Vagina (tissue), 2 donors: ENCODE results near the gene PIWIL1.

Experiments
- CTCF ChIP-seq, 3 experiments: fragments of 450-650 bp in 2 of 3; fragments of 200-600 bp in 1 of 3; sonication (generic) in 1 of 3; IDR thresholded peaks; one replicate each; pipeline ENCODE4 v1.5.1; 2017 to 2019; ENCODE audit warnings: antibody characterized with exemption in 3 of 3, mild to moderate bottlenecking in 2 of 3, moderate library complexity in 2 of 3
- POLR2A ChIP-seq, 2 donors: fragments of 450-650 bp; IDR thresholded peaks; one replicate each; pipeline ENCODE4 v1.6.1; 2017; ENCODE audit warnings: antibody characterized with exemption in 2 of 2, mild to moderate bottlenecking in 2 of 2, moderate library complexity in 2 of 2
- POLR2AphosphoS5 ChIP-seq, 2 donors: sonication (generic); formaldehyde crosslinking; IDR thresholded peaks; one replicate each; pipeline ENCODE4 v1.9.0; 2017; ENCODE audit warnings: antibody characterized with exemption in 2 of 2, mild to moderate bottlenecking in 2 of 2, low read depth in 1 of 2; ENCODE audit not compliant: insufficient read depth in 1 of 2

- no peak for TF ChIP-seq POLR2A (IDR thresholded peaks at IDR 0.05)
- no peak for TF ChIP-seq CTCF (IDR thresholded peaks at IDR 0.05)
- no peak for TF ChIP-seq POLR2AphosphoS5 (IDR thresholded peaks at IDR 0.05; ENCODE audit: insufficient read depth in 1 of 2, low read depth in 1 of 2)
Observed at GRCh38 chr12:130405332-130405731, 67.6 kb downstream of the PIWIL1 start.
